HG03354 (cell line): ENCODE measurements around the gene PGS1.

ENCODE experiments used
- ATAC-seq: cut with Tn5 transposase; IDR thresholded peaks from one replicate; pipeline ENCODE4 v1.9.1; 2021; ENCODE audit warnings: mild to moderate bottlenecking; ENCODE audit not compliant: unreplicated experiment, poor library complexity, severe bottlenecking

Gene PGS1

DNA sequence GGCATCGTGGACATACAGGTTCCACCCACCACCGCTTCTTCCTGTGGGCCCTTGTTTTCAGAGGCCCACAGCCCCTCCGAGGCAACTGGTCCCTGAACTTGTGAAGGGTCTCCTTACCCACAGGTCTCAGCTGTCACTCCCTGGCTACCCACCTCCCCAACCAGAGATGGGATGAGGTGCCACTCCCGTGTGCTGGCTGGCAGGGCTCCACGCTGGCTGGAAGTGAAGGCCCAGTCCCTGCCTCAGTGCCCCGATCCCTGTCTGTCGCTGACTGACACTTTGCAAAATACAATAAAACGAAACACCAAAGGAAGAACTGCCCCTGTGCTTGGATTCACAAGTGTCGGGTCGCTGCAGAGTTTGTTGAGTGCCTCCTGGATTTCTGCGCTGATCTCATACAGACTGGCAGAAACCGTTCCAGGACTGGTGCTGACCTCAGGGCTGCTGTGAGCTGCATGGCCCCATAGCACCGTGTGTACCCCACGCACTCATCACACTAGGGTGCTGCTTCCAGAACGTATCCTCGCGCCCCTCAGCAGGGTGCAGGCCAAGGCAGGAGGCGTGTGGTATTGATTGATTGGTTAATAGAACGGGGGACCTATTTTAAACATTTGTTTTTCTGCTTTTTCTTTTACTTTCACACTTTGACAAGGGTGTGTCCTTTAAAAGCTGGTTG, 57.0 kb downstream of the PGS1 start:
- no peak for ATAC-seq

GRCh38 chr17:78437508-78438169, 59.2 kb downstream of the PGS1 start:
- no peak for ATAC-seq

DNA sequence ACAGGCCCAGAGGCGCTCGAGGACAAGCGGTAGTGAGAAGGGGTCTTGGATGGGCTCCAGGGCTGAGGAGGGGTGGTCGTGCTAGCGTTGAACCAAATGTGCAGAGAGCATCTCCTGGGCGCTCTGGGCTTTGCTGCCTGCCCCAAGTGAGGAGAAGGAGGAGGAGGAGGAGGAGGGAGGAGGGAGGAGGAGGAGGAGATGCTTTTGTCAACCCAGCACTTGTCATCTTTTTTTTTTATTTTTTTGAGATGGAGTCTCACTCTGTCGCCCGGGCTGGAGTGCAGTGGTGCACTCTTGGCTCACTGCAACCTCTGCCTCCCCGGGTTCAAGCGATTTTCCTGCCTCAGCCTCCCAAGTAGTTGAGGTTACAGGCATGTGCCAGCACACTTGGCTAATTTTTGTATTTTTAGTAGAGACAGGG, 59.8 kb downstream of the PGS1 start:
- no peak for ATAC-seq

GRCh38 chr17:78438694-78439325, 60.4 kb downstream of the PGS1 start:
- ATAC-seq = no peak

- ATAC-seq = no peak
Observed at GRCh38 chr17:78441271-78441971, 63.0 kb downstream of the PGS1 start.

DNA sequence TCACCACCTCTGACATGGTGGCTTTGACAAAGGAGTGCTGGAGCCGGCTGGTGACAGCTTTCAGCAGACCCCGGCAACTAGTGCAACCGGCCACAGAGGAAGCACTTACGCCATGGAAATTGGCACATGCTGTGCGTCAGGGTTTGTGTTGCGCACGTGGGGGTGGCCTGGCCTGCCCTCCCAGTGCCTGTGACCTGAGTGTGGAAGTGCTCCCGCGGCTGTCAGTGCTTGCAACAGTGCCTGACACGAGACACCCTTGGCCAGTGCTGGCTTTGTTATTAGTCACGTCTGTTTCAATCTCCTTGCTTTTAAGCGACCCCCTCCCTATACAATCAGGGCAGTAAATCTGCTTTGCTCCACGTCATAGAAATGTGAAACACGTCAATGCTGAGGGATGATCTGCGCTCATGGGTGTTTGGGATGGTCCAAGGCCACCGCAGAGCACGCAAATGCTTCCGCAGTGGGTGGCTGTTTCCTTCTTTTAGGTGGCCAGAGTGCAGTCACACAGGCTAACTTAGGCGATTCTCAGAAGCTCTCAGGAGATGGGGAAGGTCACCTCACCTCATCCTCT, 64.3 kb downstream of the PGS1 start:
- ATAC-seq = no peak

DNA sequence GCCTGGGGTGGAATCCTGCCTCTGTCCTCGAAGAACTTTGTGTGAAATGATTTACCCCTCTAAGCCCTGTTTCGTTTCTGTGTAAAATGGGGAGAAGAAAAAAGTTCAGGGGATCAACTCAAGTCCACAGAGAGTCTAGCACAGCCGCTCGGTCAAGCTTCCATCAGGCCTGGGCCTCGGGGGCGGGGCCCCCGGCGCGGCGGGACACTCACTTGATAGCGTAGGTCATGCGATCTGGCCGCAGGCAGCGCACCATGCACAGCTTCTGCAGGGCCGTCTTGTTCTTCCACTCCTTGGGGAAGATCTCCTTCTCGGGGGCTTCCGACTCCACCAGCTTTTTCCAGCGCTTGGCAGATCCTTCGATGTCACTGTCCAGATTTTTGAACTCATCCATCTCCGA, 65.9 kb downstream of the PGS1 start:
- ATAC-seq = no peak

GRCh38 chr17:78446833-78447232, 68.4 kb downstream of the PGS1 start:
- ATAC-seq = no peak

DNA sequence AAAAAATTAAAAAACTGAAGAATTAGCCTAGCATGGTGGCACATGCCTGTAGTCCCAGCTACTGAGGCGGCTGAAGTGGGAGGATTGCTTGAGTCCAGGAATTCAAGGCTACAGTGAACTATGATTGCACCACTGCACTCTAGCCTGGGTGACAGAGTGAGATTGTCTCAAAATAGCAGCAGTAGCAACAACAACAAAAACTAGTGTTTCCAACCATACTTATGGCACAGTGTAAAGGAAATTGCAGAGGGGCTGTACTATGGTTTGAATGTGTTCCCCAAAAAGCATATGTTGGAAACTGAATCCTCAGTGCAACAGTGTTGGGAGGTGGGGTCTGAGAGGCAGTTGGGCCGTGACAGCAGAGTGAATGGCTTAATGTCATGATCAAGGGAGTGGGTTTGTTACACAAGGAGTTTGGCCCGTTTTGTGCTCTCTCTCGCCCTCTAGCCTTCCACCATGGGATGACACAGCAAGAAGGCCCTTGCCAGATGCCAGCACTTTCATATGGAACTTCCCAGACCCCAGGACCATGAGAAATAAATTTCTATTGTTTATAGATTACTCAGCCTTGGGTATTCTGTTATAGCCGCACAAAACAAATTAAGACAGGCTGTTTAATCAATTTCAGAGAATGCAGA, 70.0 kb downstream of the PGS1 start:
- no peak for ATAC-seq

GRCh38 chr17:78449983-78450595, 71.6 kb downstream of the PGS1 start:
- no peak for ATAC-seq

GRCh38 chr17:78450696-78451345, 72.4 kb downstream of the PGS1 start:
- no peak for ATAC-seq

DNA sequence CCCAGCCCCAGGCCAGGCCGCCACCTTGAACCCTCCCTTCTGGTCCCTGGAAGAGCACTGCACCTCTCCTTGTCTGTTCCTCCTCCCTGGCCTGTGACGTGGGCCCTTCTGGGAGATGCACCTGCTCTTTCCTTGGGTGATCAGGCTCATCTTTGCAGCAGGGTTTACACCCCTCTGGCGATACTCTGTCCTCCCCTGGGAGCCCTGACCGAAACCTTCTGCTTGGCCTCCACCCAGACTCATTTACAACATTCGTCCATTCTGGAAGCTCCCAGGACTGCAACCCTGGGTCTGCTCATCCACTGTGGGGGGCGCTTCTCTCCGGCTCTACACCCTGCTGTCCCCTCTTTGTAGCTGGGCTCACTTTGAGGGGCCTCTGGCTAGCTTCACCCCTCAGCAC, 73.3 kb downstream of the PGS1 start:
- ATAC-seq = no peak

DNA sequence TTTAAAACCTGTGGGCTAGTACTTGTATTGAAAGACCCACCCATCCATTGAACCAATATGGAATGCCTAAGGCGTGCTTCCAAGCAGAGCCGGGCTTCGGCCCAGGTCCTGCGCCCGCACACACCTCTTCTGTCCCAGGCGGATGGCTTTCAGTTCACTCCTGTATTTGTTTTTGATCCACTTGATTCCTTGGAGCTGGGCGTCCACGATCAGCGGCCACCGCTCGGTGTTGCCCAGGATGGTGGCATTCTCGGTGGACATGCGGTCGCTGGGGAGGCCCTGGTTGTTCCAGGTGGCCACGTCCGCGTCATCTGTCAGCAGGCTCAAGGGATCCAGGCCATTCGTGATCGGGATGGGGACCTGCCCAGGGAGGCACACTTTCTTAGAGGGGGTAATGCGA, 75.9 kb downstream of the PGS1 start:
- ATAC-seq = no peak

DNA sequence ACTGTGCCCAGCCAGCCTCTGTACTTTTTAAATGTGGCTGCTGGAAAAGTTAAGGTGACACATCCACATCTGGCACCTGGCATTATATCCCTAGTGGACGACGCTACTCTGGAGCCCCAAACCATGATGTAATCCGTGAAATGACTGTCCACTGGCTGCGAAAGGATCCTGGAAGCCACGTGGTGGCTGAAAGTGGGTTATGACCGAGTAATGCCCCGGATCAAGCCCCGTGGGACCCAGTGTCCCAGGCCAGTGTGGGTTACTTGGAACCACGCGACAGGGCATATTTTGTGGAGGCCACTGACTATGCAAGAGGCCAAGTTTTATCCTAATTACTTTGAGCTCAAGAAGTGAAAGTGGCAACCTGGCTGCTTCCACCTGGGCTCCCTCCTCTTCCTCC, 79.6 kb downstream of the PGS1 start:
- no peak for ATAC-seq

DNA sequence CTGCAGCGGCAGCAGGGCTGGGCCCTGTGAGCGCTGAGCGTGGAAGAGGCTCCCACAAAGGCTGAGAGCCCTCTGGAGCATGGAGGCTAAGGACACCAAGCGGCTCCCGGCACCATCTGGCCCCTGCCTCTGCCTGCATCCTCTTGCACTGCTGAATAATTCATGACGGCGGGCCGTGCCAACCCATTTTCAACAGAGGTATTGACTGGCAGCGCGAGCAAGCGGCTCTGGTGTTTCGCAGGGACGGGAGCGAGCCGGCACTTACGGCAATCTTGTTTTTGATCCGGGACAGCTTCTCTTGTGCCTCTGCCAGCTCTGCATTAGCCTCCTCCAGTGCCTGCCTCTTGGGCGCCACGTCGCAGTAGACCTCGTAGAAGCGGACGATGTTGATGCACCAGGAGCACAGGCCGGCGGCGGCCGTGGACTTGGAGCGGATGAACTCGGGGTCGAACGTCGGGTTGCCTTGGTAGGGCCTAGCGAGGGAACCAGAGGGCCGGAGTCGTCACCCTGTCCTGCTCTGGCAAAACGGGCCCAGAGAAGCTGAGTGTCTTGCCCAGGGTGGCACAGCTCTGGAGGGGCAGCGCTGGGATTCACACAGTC, 80.4 kb downstream of the PGS1 start:
- ATAC-seq = no peak

DNA sequence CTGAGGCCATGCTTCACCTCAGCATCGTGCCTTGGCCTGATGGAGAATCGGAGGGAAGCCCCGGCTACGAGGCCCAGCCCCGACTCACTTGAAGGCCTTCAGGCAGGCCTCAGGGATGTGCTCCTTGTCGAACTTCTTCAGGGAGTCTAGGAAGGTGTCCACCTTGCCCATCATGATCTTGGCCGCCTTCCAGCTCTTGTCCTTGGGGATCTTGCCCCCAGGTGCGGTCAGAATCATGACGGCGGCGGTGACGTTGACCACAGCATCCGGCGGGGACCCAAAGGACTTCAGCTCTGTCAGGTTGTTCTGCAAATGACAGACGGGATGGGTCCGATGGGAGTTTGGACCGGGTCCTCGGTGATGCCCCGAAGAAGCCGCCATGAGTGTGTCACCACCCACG, 81.2 kb downstream of the PGS1 start:
- ATAC-seq = no peak

- ATAC-seq = no peak
Observed at GRCh38 chr17:78460176-78460675, 81.8 kb downstream of the PGS1 start.
